HEK293 (cell line): ENCODE data around the gene MBNL2.

Source experiments
- CTCF ChIA-PET: fragments of 350-600 bp; formaldehyde crosslinking; extraction: SDS; loops from one replicate; lab custom pipeline; 2021; ENCODE audit warnings: antibody characterized with exemption; lab: Yijun Ruan, JAX
- POLR2A ChIA-PET: fragments of 300-600 bp; formaldehyde crosslinking; extraction: SDS; loops from one replicate; lab custom pipeline; 2020; ENCODE audit warnings: antibody characterized with exemption, inconsistent platforms; lab: Yijun Ruan, JAX
- H3K27ac ChIP-seq: fragments of 200-500 bp; sonication (Bioruptor generic); 2 replicates; pipeline ENCODE4 v1.5.1; 2014; ENCODE audit warnings: low read depth, low read length, control low read depth, inconsistent platforms; ENCODE audit errors: extremely low read depth
- H3K36me3 ChIP-seq, 2 experiments: fragments of 200-500 bp in 1 of 2; sonication (Bioruptor generic) in 1 of 2; 1 replicate in 1 of 2; 2 replicates in 1 of 2; pipeline ENCODE4 v1.5.1; 2014 to 2017; ENCODE audit warnings: inconsistent platforms in 2 of 2, low read length in 2 of 2; ENCODE audit not compliant: control insufficient read depth in 2 of 2, insufficient read depth in 1 of 2
- H3K4me1 ChIP-seq: fragments of 200-500 bp; sonication (Bioruptor generic); 2 replicates; pipeline ENCODE4 v1.5.1; 2014; ENCODE audit warnings: mild to moderate bottlenecking, low read length, inconsistent platforms; ENCODE audit not compliant: control insufficient read depth, insufficient read depth
- H3K4me3 ChIP-seq: 2 replicates; pipeline ENCODE4 v1.5.1; 2011; ENCODE audit warnings: low read depth, mild to moderate bottlenecking, control low read depth, low read length, moderate library complexity
- H3K9me3 ChIP-seq: fragments of 200-500 bp; sonication (Bioruptor generic); 2 replicates; pipeline ENCODE4 v1.5.1; 2014; ENCODE audit warnings: low read depth, low read length, inconsistent platforms; ENCODE audit not compliant: control insufficient read depth, insufficient read depth
- ZNF112 ChIP-seq: fragments of 450-650 bp; formaldehyde crosslinking; IDR thresholded peaks from 2 replicates; pipeline ENCODE4 v1.5.0; 2017; ENCODE audit warnings: missing biosample characterization, missing genetic modification characterization
- ZNF169 ChIP-seq: fragments of 450-650 bp; formaldehyde crosslinking; IDR thresholded peaks from 2 replicates; pipeline ENCODE4 v1.5.1; 2016; ENCODE audit warnings: missing biosample characterization, missing genetic modification characterization
- ZNF239 ChIP-seq: fragments of 450-650 bp; formaldehyde crosslinking; IDR thresholded peaks from 2 replicates; pipeline ENCODE4 v1.5.1; 2016; ENCODE audit warnings: missing biosample characterization, missing genetic modification characterization
- ZNF248 ChIP-seq: fragments of 450-650 bp; formaldehyde crosslinking; IDR thresholded peaks from 2 replicates; pipeline ENCODE4 v1.5.1; 2017; ENCODE audit warnings: missing biosample characterization, missing genetic modification characterization
- ZNF266 ChIP-seq: fragments of 450-650 bp; formaldehyde crosslinking; IDR thresholded peaks from 2 replicates; pipeline ENCODE4 v1.5.1; 2016; ENCODE audit warnings: missing biosample characterization, missing genetic modification characterization, low read depth
- ZNF292 ChIP-seq: fragments of 450-650 bp; formaldehyde crosslinking; IDR thresholded peaks from 2 replicates; pipeline ENCODE4 v1.5.1; 2016; ENCODE audit warnings: low read depth, missing biosample characterization, missing genetic modification characterization, borderline replicate concordance
- ZNF302 ChIP-seq: fragments of 450-650 bp; formaldehyde crosslinking; IDR thresholded peaks from 2 replicates; pipeline ENCODE4 v1.5.1; 2016; ENCODE audit warnings: missing biosample characterization, missing genetic modification characterization, low read depth
- ZNF433 ChIP-seq: fragments of 450-650 bp; formaldehyde crosslinking; IDR thresholded peaks from 2 replicates; pipeline ENCODE4 v1.5.1; 2016; ENCODE audit warnings: missing biosample characterization, missing genetic modification characterization, low read depth
- ZNF621 ChIP-seq: fragments of 450-650 bp; formaldehyde crosslinking; IDR thresholded peaks from 2 replicates; pipeline ENCODE4 v1.5.1; 2017; ENCODE audit warnings: missing biosample characterization, missing genetic modification characterization
- ZNF654 ChIP-seq: fragments of 450-650 bp; formaldehyde crosslinking; IDR thresholded peaks from 2 replicates; pipeline ENCODE4 v1.5.1; 2016; ENCODE audit warnings: low read depth, missing biosample characterization, missing genetic modification characterization
- ZNF664 ChIP-seq: fragments of 450-650 bp; formaldehyde crosslinking; IDR thresholded peaks from 2 replicates; pipeline ENCODE4 v1.5.1; 2016; ENCODE audit warnings: missing biosample characterization, missing genetic modification characterization
- ZNF785 ChIP-seq: fragments of 450-650 bp; formaldehyde crosslinking; IDR thresholded peaks from 2 replicates; pipeline ENCODE4 v1.5.1; 2016; ENCODE audit warnings: missing biosample characterization, missing genetic modification characterization
- ZNF792 ChIP-seq: fragments of 450-650 bp; formaldehyde crosslinking; IDR thresholded peaks from 2 replicates; pipeline ENCODE4 v1.5.1; 2016; ENCODE audit warnings: missing biosample characterization, missing genetic modification characterization
- TF ChIP-seq, protein P1 (sequence below): sonication (generic); formaldehyde crosslinking; IDR thresholded peaks from 2 replicates; pipeline ENCODE4 v1.8.1; 2022; ENCODE audit warnings: mild to moderate bottlenecking, moderate library complexity, missing genetic modification reagents
- TF ChIP-seq, protein P2 (sequence below): fragments of 450-650 bp; formaldehyde crosslinking; IDR thresholded peaks from 2 replicates; pipeline ENCODE4 v1.5.1; 2016; ENCODE audit warnings: missing biosample characterization, missing genetic modification characterization
- TF ChIP-seq, protein P3 (sequence below): fragments of 450-650 bp; formaldehyde crosslinking; IDR thresholded peaks from 2 replicates; pipeline ENCODE4 v1.5.1; 2016; ENCODE audit warnings: missing biosample characterization, missing genetic modification characterization, borderline replicate concordance
- TF ChIP-seq, protein P4 (sequence below): fragments of 450-650 bp; formaldehyde crosslinking; IDR thresholded peaks from 2 replicates; pipeline ENCODE4; 2016; ENCODE audit warnings: missing biosample characterization, missing genetic modification characterization

The MBNL2 gene

DNA sequence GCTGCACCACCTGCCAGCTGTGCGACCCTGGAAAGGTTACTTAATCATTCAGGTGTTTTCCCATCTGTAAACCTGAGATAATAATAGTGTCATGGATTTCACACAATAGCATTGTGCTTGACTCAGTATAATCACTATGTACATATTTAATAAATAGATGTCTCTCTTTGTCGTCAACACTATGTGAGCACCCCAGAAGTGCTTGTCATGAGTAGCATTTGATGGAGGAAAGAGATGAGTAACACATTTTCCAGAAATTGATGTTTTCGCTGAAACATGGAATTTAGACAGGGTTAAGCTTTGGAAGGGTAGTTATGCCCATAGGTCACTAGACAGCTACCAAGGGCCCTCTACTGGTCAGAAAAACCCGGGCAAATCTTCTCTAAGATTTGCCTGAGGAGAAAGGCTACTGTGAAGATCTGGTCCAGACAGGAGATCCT is 9.5 kb upstream of the MBNL2 start:
- CTCF ChIA-PET, result interaction anchor here (0.6 to 5.3 kb wide), 9 partner anchors 10 to 766 kb away, joined by 3 to 58 read pairs (median 6); partner anchors contain the start of gene MBNL2
- POLR2A ChIA-PET, result no interaction called here
- Histone ChIP-seq H3K4me3 (no peak overlapping the region), H3K4me1 (no peaks in the 10 kb centered on the region; the same call in 1 of the 2 replicates)
- peak; percentile 5; the same call in 1 of the 2 replicates for TF ChIP-seq ZNF654 (tag by site-specific recombination)
- TF ChIP-seq, protein P1, sequence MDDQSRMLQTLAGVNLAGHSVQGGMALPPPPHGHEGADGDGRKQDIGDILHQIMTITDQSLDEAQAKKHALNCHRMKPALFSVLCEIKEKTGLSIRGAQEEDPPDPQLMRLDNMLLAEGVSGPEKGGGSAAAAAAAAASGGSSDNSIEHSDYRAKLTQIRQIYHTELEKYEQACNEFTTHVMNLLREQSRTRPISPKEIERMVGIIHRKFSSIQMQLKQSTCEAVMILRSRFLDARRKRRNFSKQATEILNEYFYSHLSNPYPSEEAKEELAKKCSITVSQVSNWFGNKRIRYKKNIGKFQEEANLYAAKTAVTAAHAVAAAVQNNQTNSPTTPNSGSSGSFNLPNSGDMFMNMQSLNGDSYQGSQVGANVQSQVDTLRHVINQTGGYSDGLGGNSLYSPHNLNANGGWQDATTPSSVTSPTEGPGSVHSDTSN (CRISPR knock-in tag), result no peak
- TF ChIP-seq, all 188 proteins: peak for 1
- Histone ChIP-seq H3K36me3 (no peaks in the 10 kb centered on the region), H3K27ac (no peak overlapping the region), H3K9me3 (no peaks in the 10 kb centered on the region)

DNA sequence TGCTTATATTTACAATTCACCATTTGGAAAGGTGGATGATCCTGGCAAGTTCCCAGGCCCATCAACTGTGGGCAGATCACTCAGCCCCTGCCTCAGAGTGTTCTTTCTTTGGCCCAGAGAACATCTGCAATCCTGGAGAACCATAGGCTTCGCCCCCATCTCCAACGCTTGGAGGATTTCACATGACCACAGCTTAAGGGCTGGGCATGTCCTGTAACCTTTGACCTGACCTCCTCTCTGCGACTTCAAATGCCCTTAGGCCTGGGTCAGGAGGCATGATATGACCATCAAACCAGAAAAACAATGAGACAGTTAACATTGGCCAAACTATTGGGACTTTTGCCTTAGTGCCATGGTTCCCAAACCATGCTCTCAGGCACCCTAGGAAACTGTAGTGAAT is 7.2 kb upstream of the MBNL2 start:
- Histone ChIP-seq H3K36me3 (no peaks in the 10 kb centered on the region), H3K27ac (no peak overlapping the region), H3K4me3 (no peak overlapping the region), H3K9me3 (no peaks in the 10 kb centered on the region), H3K4me1 (no peaks in the 10 kb centered on the region; the same call in 1 of the 2 replicates)
- CTCF ChIA-PET, result interaction anchor here (1.2 kb wide), 1 partner anchor 105 kb away, joined by 5 read pairs; no protein-coding TSS in a partner anchor
- POLR2A ChIA-PET, result no interaction called here
- TF ChIP-seq, protein P2, sequence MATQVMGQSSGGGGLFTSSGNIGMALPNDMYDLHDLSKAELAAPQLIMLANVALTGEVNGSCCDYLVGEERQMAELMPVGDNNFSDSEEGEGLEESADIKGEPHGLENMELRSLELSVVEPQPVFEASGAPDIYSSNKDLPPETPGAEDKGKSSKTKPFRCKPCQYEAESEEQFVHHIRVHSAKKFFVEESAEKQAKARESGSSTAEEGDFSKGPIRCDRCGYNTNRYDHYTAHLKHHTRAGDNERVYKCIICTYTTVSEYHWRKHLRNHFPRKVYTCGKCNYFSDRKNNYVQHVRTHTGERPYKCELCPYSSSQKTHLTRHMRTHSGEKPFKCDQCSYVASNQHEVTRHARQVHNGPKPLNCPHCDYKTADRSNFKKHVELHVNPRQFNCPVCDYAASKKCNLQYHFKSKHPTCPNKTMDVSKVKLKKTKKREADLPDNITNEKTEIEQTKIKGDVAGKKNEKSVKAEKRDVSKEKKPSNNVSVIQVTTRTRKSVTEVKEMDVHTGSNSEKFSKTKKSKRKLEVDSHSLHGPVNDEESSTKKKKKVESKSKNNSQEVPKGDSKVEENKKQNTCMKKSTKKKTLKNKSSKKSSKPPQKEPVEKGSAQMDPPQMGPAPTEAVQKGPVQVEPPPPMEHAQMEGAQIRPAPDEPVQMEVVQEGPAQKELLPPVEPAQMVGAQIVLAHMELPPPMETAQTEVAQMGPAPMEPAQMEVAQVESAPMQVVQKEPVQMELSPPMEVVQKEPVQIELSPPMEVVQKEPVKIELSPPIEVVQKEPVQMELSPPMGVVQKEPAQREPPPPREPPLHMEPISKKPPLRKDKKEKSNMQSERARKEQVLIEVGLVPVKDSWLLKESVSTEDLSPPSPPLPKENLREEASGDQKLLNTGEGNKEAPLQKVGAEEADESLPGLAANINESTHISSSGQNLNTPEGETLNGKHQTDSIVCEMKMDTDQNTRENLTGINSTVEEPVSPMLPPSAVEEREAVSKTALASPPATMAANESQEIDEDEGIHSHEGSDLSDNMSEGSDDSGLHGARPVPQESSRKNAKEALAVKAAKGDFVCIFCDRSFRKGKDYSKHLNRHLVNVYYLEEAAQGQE (tag by site-specific recombination), result no peak
- TF ChIP-seq ZNF785 (tag by site-specific recombination) (no peak), ZNF266 (tag by site-specific recombination) (no peak), ZNF792 (no peak), ZNF112 (tag by site-specific recombination) (no peak), ZNF621 (tag by site-specific recombination) (no peak), ZNF169 (no peak), ZNF302 (no peak), ZNF292 (no peak)
- TF ChIP-seq, protein P3, sequence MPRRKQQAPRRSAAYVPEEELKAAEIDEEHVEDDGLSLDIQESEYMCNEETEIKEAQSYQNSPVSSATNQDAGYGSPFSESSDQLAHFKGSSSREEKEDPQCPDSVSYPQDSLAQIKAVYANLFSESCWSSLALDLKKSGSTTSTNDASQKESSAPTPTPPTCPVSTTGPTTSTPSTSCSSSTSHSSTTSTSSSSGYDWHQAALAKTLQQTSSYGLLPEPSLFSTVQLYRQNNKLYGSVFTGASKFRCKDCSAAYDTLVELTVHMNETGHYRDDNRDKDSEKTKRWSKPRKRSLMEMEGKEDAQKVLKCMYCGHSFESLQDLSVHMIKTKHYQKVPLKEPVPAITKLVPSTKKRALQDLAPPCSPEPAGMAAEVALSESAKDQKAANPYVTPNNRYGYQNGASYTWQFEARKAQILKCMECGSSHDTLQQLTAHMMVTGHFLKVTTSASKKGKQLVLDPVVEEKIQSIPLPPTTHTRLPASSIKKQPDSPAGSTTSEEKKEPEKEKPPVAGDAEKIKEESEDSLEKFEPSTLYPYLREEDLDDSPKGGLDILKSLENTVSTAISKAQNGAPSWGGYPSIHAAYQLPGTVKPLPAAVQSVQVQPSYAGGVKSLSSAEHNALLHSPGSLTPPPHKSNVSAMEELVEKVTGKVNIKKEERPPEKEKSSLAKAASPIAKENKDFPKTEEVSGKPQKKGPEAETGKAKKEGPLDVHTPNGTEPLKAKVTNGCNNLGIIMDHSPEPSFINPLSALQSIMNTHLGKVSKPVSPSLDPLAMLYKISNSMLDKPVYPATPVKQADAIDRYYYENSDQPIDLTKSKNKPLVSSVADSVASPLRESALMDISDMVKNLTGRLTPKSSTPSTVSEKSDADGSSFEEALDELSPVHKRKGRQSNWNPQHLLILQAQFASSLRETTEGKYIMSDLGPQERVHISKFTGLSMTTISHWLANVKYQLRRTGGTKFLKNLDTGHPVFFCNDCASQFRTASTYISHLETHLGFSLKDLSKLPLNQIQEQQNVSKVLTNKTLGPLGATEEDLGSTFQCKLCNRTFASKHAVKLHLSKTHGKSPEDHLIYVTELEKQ, result no peak
- TF ChIP-seq, all 188 proteins: peak for 0

DNA sequence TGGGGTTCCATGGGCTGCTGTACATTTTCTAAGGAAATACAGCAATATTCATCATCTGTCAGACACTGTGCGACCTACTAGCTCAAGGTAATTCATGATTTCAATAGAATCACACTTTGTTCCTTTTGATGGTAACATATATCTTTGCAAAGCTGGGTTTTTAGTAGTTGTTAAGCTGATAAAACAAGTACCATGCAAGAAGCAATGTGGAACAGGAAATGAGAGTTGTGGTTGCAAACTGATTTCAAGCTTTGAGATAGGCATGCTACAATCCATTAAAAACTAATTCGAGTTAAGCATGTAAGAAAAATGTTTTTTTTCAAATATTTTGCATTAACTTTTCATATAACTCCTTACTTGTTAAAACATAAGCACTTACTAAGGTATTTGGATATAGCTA is 6.8 kb upstream of the MBNL2 start:
- Histone ChIP-seq H3K36me3 (no peaks in the 10 kb centered on the region), H3K4me3 (no peak overlapping the region), H3K4me1 (no peaks in the 10 kb centered on the region; the same call in 1 of the 2 replicates), H3K9me3 (no peaks in the 10 kb centered on the region), H3K27ac (no peak overlapping the region)
- TF ChIP-seq ZNF248 (tag by site-specific recombination), result no peak
- TF ChIP-seq, protein P4, sequence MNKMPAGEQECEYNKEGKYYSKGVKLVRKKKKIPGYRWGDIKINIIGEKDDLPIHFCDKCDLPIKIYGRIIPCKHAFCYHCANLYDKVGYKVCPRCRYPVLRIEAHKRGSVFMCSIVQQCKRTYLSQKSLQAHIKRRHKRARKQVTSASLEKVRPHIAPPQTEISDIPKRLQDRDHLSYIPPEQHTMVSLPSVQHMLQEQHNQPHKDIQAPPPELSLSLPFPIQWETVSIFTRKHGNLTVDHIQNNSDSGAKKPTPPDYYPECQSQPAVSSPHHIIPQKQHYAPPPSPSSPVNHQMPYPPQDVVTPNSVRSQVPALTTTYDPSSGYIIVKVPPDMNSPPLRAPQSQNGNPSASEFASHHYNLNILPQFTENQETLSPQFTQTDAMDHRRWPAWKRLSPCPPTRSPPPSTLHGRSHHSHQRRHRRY, result no peak
- no peak for TF ChIP-seq ZNF664
- TF ChIP-seq ZNF433 (tag by site-specific recombination), result no peak
- TF ChIP-seq ZNF239 (tag by site-specific recombination), result no peak
- ChIA-PET POLR2A (no interaction called here), CTCF (interaction anchor here (1.2 kb wide), 1 partner anchor 105 kb away, joined by 5 read pairs; no protein-coding TSS in a partner anchor)
